ENCODE data around the gene PRUNE2.
A peak's percentile ranks its signal among the peaks of the same experiment; 100 is the strongest.

The PRUNE2 gene

DNA sequence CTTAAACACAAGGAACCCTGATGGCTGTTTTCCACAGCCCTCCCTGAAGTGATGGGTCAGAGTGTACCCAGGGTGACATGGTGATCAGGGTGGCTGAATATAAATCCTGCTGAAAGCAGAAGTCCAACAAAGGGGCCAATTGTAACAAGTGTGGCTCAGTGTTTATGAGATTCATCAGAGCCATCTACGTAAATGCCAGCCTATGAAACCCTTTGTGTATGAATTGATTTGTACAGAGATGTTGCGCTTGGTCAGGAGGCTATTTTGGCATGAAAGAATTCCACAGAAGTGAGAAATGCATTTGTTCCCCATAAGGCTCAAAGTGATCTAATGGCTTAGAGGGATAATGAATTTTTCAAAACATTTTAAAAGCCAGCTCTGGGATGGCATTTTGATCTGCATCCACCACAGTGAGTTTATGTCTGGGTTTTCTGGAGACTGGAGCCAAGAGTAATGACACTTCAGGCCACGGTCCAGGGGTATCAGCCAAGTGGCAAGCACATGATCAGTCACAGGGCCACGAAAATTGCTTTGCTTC is 12.4 kb downstream of the PRUNE2 start:
- no peaks in the 10 kb centered on the region for H3K4me1 ChIP-seq (ENCODE audit: insufficient read depth, insufficient read length)
- no peak overlapping the region for H3K9ac ChIP-seq (ENCODE audit: insufficient read length, low read depth)
- no peak overlapping the region for H3K4me3 ChIP-seq (ENCODE audit: insufficient read length, low read depth)

DNA sequence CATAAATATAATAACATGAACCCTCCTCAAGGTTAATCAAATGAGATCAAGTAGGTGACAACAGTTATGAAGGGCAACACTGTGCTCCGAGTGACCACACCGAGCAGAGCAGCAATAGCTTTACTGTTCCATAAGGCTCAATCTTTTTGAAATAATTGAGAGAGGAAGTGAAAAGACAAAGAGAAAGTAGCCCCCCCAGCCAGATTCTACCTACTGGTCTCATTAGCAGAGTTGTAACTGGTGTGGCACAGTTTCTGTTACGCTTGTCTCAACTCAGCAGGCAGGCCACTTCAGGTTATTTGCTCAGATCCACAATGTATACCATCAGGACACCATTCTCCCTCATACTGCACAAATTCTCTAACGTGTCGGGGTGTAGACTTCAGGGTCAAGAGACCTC is 14.0 kb downstream of the PRUNE2 start:
- H3K4me3 ChIP-seq (ENCODE audit: insufficient read length, low read depth): no peak overlapping the region
- H3K36me3 ChIP-seq (ENCODE audit: insufficient read depth, insufficient read length, low read length): no peaks in the 10 kb centered on the region
- H3K9ac ChIP-seq (ENCODE audit: insufficient read length, low read depth): no peak overlapping the region
- H3K9me3 ChIP-seq (ENCODE audit: insufficient read depth, low read length): no peaks in the 10 kb centered on the region
- no peaks in the 10 kb centered on the region for H3K4me1 ChIP-seq (ENCODE audit: insufficient read depth, insufficient read length)
- H3K27me3 ChIP-seq (ENCODE audit: insufficient read depth, insufficient read length): no peaks in the 10 kb centered on the region
- TF ChIP-seq YY1 (IDR thresholded peaks at IDR 0.05; ENCODE audit: insufficient read depth, insufficient read length): no peak
- TF ChIP-seq SUZ12 (IDR thresholded peaks at IDR 0.05; ENCODE audit: extremely low read depth, insufficient read depth, insufficient read length): no peak
- TF ChIP-seq ZNF274 (IDR thresholded peaks at IDR 0.05; ENCODE audit: low read depth, low read length): no peak
- no peak for DNase-seq (ENCODE audit: low read depth, low spot score)

More for the DNA sequence above, 12.4 kb downstream of the PRUNE2 start:
- DNase-seq (ENCODE audit: low read depth, low spot score): no peak
- H3K27me3 ChIP-seq (ENCODE audit: insufficient read depth, insufficient read length): no peaks in the 10 kb centered on the region
- no peaks in the 10 kb centered on the region for H3K36me3 ChIP-seq (ENCODE audit: insufficient read depth, insufficient read length, low read length)
- no peaks in the 10 kb centered on the region for H3K9me3 ChIP-seq (ENCODE audit: insufficient read depth, low read length)
- no peak for TF ChIP-seq YY1 (IDR thresholded peaks at IDR 0.05; ENCODE audit: insufficient read depth, insufficient read length)
- no peak for TF ChIP-seq ZNF274 (IDR thresholded peaks at IDR 0.05; ENCODE audit: low read depth, low read length)
- no peak for TF ChIP-seq SUZ12 (IDR thresholded peaks at IDR 0.05; ENCODE audit: extremely low read depth, insufficient read depth, insufficient read length)

DNA sequence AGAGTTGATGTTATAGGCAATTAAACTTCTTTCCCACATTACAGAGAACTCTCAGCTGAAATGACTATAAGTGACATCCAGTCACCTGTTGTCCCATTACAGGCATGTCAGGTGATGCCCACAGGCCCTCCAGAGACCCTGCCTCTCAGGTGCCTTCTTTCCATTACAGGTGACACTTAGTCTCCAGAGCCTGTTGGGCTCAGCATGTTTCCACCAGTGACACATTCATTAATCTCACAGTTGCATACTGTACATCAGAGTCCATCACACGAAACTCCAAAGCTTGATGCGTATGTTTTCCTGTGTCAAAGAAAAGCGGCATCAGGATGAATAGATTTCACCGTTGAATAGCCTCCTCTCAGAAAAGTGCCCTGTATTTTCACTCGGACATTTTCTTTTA is 14.6 kb downstream of the PRUNE2 start:
- no peaks in the 10 kb centered on the region for H3K36me3 ChIP-seq (ENCODE audit: insufficient read depth, insufficient read length, low read length)
- no peaks in the 10 kb centered on the region for H3K9me3 ChIP-seq (ENCODE audit: insufficient read depth, low read length)
- no peak for TF ChIP-seq YY1 (IDR thresholded peaks at IDR 0.05; ENCODE audit: insufficient read depth, insufficient read length)
- TF ChIP-seq ZNF274 (IDR thresholded peaks at IDR 0.05; ENCODE audit: low read depth, low read length): no peak
- no peak for TF ChIP-seq SUZ12 (IDR thresholded peaks at IDR 0.05; ENCODE audit: extremely low read depth, insufficient read depth, insufficient read length)
- H3K4me1 ChIP-seq (ENCODE audit: insufficient read depth, insufficient read length): no peaks in the 10 kb centered on the region
- no peak overlapping the region for H3K9ac ChIP-seq (ENCODE audit: insufficient read length, low read depth)
- H3K4me3 ChIP-seq (ENCODE audit: insufficient read length, low read depth): no peak overlapping the region
- no peak for DNase-seq (ENCODE audit: low read depth, low spot score)
- H3K27me3 ChIP-seq (ENCODE audit: insufficient read depth, insufficient read length): no peaks in the 10 kb centered on the region

DNA sequence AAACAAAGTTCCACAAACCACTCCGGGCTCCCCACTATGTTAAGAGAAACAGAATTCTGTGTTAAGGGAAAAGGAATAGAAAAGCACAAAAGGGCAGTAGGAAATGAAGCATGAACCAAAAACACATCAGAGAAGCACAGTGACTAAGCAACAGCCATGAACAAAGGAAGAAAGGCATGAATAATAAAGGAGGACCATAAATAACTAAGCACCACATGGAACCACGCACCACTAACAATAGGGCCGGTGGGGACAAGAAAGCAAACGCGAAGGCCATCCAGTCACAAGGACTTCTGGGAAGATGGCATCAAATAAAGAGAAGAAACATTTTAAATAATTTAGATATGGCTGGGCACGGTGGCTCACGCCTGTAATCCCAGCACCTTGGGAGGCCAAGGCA is 18.0 kb downstream of the PRUNE2 start:
- DNase-seq (ENCODE audit: low read depth, low spot score): peak; percentile 54
- TF ChIP-seq SUZ12 (IDR thresholded peaks at IDR 0.05; ENCODE audit: extremely low read depth, insufficient read depth, insufficient read length) (no peak), ZNF274 (IDR thresholded peaks at IDR 0.05; ENCODE audit: low read depth, low read length) (no peak), YY1 (IDR thresholded peaks at IDR 0.05; ENCODE audit: insufficient read depth, insufficient read length) (no peak)
- Histone ChIP-seq H3K4me3 (ENCODE audit: insufficient read length, low read depth) (no peak overlapping the region), H3K4me1 (ENCODE audit: insufficient read depth, insufficient read length) (no peaks in the 10 kb centered on the region), H3K36me3 (ENCODE audit: insufficient read depth, insufficient read length, low read length) (no peaks in the 10 kb centered on the region), H3K9ac (ENCODE audit: insufficient read length, low read depth) (no peak overlapping the region), H3K9me3 (ENCODE audit: insufficient read depth, low read length) (no peaks in the 10 kb centered on the region), H3K27me3 (ENCODE audit: insufficient read depth, insufficient read length) (no peaks in the 10 kb centered on the region)

DNA sequence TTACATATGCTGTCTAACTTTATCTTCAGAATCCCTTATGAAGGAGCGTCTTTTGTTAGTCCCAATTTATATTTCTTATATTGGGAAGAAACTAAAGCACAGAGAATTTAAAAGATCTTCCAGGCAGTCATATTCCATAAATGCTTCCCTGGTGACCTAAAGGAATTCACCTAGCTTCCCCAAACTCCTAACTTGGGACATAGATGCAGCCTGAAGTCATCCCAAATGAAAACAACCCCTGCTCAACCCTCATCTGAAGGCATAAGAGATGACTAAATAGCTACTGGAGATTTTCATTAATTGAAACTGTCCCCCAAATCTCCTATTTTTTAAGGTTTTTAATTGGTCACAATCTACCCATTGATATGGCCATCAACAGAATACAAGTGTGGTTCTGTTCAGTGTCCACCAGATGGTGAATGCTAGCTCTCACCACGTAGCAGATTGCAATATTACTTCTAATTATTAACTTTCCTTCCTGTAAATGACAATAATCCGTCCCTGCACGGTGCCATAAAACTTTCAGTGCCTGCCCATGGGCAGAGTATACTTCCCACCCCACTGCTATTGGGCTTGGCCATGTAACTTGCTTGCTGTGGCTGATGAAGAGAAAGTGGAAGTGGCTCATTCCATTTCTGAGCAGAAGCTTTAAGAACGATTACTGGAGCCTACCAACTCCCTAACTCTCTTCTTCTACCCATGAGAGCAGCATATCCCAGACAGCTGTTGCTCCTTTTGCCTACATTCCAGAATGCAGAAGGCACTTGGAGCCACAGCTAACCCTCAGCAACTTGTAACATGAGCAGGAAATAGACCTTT is 18.7 kb downstream of the PRUNE2 start:
- H3K4me1 ChIP-seq (ENCODE audit: insufficient read depth, insufficient read length): no peaks in the 10 kb centered on the region
- TF ChIP-seq YY1 (IDR thresholded peaks at IDR 0.05; ENCODE audit: insufficient read depth, insufficient read length): no peak
- no peak for TF ChIP-seq ZNF274 (IDR thresholded peaks at IDR 0.05; ENCODE audit: low read depth, low read length)
- TF ChIP-seq SUZ12 (IDR thresholded peaks at IDR 0.05; ENCODE audit: extremely low read depth, insufficient read depth, insufficient read length): no peak
- no peak overlapping the region for H3K4me3 ChIP-seq (ENCODE audit: insufficient read length, low read depth)
- DNase-seq (ENCODE audit: low read depth, low spot score): no peak
- H3K9ac ChIP-seq (ENCODE audit: insufficient read length, low read depth): no peak overlapping the region
- H3K9me3 ChIP-seq (ENCODE audit: insufficient read depth, low read length): no peaks in the 10 kb centered on the region
- no peaks in the 10 kb centered on the region for H3K27me3 ChIP-seq (ENCODE audit: insufficient read depth, insufficient read length)
- no peaks in the 10 kb centered on the region for H3K36me3 ChIP-seq (ENCODE audit: insufficient read depth, insufficient read length, low read length)

DNA sequence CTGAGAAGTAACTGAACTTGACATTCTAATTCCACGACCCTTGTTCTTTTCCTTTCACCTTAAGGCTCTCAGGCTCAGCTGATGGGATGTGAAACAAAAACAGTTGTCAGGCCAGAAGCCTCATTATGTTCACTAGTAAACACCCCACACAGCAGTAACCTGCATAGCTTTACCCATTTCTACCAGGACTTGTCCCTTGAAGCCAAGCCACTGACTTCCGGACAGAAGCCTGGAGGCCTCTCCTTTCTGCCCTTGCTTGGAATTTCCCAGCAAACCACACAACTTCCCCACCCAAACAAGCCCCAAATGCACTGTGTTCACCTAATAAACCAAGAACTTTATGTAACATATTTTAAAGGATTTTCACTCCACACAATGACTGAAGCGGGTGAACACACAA is 19.6 kb downstream of the PRUNE2 start:
- DNase-seq (ENCODE audit: low read depth, low spot score): no peak
- Histone ChIP-seq H3K4me1 (ENCODE audit: insufficient read depth, insufficient read length) (no peaks in the 10 kb centered on the region), H3K4me3 (ENCODE audit: insufficient read length, low read depth) (no peak overlapping the region), H3K36me3 (ENCODE audit: insufficient read depth, insufficient read length, low read length) (no peaks in the 10 kb centered on the region), H3K9ac (ENCODE audit: insufficient read length, low read depth) (no peak overlapping the region), H3K27me3 (ENCODE audit: insufficient read depth, insufficient read length) (no peaks in the 10 kb centered on the region), H3K9me3 (ENCODE audit: insufficient read depth, low read length) (no peaks in the 10 kb centered on the region)
- no peak for TF ChIP-seq YY1 (IDR thresholded peaks at IDR 0.05; ENCODE audit: insufficient read depth, insufficient read length)
- no peak for TF ChIP-seq SUZ12 (IDR thresholded peaks at IDR 0.05; ENCODE audit: extremely low read depth, insufficient read depth, insufficient read length)
- TF ChIP-seq ZNF274 (IDR thresholded peaks at IDR 0.05; ENCODE audit: low read depth, low read length): no peak

DNA sequence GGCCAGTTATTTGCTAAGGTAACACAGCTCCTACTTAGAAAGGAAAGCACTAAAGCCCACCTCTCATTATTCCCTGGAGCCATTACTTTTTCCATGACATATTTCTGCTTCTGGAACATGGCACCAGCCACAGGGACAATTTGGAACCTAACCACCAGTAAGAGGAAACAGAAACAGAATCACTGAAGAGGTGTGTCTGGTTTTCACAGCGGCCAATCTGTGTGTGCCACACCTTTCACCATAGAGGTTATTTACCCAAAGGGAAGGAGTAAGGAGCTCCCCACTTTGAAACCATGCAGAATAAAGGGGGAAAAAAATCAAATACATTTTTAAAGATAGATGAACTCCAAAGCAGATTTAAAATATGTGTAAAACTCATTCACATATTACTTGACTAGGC is 21.1 kb downstream of the PRUNE2 start:
- Histone ChIP-seq H3K4me3 (ENCODE audit: insufficient read length, low read depth) (no peak overlapping the region), H3K4me1 (ENCODE audit: insufficient read depth, insufficient read length) (no peaks in the 10 kb centered on the region), H3K27me3 (ENCODE audit: insufficient read depth, insufficient read length) (no peaks in the 10 kb centered on the region), H3K9me3 (ENCODE audit: insufficient read depth, low read length) (no peaks in the 10 kb centered on the region), H3K9ac (ENCODE audit: insufficient read length, low read depth) (no peak overlapping the region), H3K36me3 (ENCODE audit: insufficient read depth, insufficient read length, low read length) (no peaks in the 10 kb centered on the region)
- TF ChIP-seq SUZ12 (IDR thresholded peaks at IDR 0.05; ENCODE audit: extremely low read depth, insufficient read depth, insufficient read length) (no peak), ZNF274 (IDR thresholded peaks at IDR 0.05; ENCODE audit: low read depth, low read length) (no peak), YY1 (IDR thresholded peaks at IDR 0.05; ENCODE audit: insufficient read depth, insufficient read length) (no peak)
- DNase-seq (ENCODE audit: low read depth, low spot score): no peak

Measured in NT2/D1 (cell line).